Testis (tissue), 3 donors: ENCODE data around the gene CCDC47. TPM values are rescaled to one million over a fixed set of nuclear protein-coding genes. Genes with fewer than 3 reads are reported as not detected.

Experiments used
- DNase-seq: peaks from one replicate; pipeline ENCODE4 v3.0.0-alpha.2; 2019
- H3K27ac ChIP-seq, 2 donors: fragments of 200-600 bp; sonication (generic); one replicate each; pipeline ENCODE4 v1.5.1; 2019
- H3K27me3 ChIP-seq: fragments of 200-600 bp; sonication (generic); one replicate; pipeline ENCODE4 v1.5.1; 2019
- H3K36me3 ChIP-seq: fragments of 200-600 bp; sonication (generic); one replicate; pipeline ENCODE4 v1.5.1; 2017; ENCODE audit warnings: low read depth; ENCODE audit errors: missing control alignments
- H3K4me1 ChIP-seq: fragments of 200-600 bp; sonication (generic); one replicate; pipeline ENCODE4 v1.5.1; 2019
- H3K4me3 ChIP-seq, 2 donors: fragments of 200-600 bp; sonication (generic); one replicate each; pipeline ENCODE4 v1.5.1; 2017 to 2019
- H3K9me3 ChIP-seq: fragments of 200-600 bp; sonication (generic); one replicate; pipeline ENCODE4 v1.5.1; 2017
- POLR2A ChIP-seq: fragments of 450-650 bp; IDR thresholded peaks from one replicate; pipeline ENCODE4 v1.6.1; 2017; ENCODE audit warnings: antibody characterized with exemption, mild to moderate bottlenecking, moderate library complexity
- WGBS, 2 donors: methylation state at CpG; one replicate each; pipeline ENCODE4 v1.1.5; 2018; 5-methylcytosine and 5-hydroxymethylcytosine counted together
- intact Hi-C: fragments of 100-400 bp; cut with DNase I; formaldehyde crosslinking; loops from one replicate; pipeline ENCODE4 v1.15.1; 2023; ENCODE audit warnings: low total_unique reads
- polyA plus RNA-seq: library from polyadenylated mRNA; stranded (reverse); fragments of 350-450 nt; fragmentation: Illumina TruSeq; extraction: RNeasy Lipid Tissue Mini Kit (QIAGEN cat#74804); gene quantifications from one replicate; pipeline ENCODE4 v1.2.3, GENCODE V29; 2014; ENCODE audit warnings: low read depth, low replicate concordance; ENCODE audit not compliant: insufficient read depth
- total RNA-seq, 2 donors: library from RNA; depleted of rRNA; stranded (reverse); fragments of >200 nt; gene quantifications; one replicate each; pipeline ENCODE4 v1.2.3, GENCODE V29; 2016
- TF ChIP-seq, protein P1 (sequence below), 3 experiments: fragments of 450-650 bp in 2 of 3; fragments of 200-600 bp in 1 of 3; sonication (generic) in 1 of 3; IDR thresholded peaks; one replicate each; pipeline ENCODE4 v1.5.1; 2016 to 2019; ENCODE audit warnings: antibody characterized with exemption in 3 of 3, mild to moderate bottlenecking in 2 of 3, moderate library complexity in 1 of 3

The CCDC47 gene
- total and polyA plus RNA-seq, 3 donors from 2014 or later, result 52.4 to 68.0 (median 65.7) TPM

DNA sequence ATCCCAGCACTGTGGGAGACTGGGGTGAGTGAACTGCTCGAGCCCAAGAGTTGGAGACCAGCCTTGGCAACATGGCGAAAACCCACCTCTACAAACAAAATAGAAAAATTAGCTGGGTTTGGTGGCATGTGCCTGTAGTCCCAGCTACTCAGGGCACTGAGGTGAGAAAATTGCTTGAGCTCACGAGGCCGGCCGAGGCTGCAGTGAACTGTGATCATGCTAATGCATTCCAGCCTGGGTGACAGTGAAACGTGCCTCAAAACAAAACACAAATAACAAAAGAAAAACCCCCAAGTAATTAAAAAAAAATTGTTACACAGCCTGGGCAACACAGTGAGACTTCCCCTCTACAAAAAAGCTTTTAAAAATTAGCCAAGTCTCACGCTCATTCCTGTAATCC, 5.0 kb downstream of the CCDC47 start:
- Histone ChIP-seq H3K9me3 (no peaks in the 10 kb centered on the region), H3K27ac (no peak overlapping the region), H3K4me1 (peaks cover 8% of the 10 kb centered on the region), H3K36me3 (no peaks in the 10 kb centered on the region), H3K4me3 (no peak overlapping the region), H3K27me3 (no peaks in the 10 kb centered on the region)
- WGBS, 2 donors, result 79 to 84% methylated on average over 7 of the region's 7 CpGs
- TF ChIP-seq, protein P1, sequence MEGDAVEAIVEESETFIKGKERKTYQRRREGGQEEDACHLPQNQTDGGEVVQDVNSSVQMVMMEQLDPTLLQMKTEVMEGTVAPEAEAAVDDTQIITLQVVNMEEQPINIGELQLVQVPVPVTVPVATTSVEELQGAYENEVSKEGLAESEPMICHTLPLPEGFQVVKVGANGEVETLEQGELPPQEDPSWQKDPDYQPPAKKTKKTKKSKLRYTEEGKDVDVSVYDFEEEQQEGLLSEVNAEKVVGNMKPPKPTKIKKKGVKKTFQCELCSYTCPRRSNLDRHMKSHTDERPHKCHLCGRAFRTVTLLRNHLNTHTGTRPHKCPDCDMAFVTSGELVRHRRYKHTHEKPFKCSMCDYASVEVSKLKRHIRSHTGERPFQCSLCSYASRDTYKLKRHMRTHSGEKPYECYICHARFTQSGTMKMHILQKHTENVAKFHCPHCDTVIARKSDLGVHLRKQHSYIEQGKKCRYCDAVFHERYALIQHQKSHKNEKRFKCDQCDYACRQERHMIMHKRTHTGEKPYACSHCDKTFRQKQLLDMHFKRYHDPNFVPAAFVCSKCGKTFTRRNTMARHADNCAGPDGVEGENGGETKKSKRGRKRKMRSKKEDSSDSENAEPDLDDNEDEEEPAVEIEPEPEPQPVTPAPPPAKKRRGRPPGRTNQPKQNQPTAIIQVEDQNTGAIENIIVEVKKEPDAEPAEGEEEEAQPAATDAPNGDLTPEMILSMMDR (IDR thresholded peaks at IDR 0.05), result no peak
- TF ChIP-seq POLR2A, result no peak
- intact Hi-C loops, result no loop called here
- no peak for DNase-seq

DNA sequence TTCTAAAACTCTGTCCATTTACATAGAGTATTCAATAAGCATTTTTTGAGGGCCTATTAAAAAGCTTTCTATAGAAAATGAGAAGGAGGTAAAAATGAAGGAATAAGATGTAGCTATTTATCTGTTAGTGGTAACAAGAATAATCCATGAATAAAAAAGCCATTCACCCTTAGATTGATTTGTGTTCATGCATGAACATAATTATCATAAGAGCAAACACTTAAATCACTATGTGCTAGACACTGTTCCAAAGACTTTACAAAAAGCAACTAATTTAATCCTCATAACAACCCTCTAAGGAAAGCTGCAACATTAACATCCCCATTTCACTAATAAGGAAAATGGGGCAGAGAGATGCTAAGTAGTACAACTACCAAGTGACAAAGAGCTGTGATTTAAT, 6.6 kb downstream of the CCDC47 start:
- H3K36me3 ChIP-seq, result no peaks in the 10 kb centered on the region

DNA sequence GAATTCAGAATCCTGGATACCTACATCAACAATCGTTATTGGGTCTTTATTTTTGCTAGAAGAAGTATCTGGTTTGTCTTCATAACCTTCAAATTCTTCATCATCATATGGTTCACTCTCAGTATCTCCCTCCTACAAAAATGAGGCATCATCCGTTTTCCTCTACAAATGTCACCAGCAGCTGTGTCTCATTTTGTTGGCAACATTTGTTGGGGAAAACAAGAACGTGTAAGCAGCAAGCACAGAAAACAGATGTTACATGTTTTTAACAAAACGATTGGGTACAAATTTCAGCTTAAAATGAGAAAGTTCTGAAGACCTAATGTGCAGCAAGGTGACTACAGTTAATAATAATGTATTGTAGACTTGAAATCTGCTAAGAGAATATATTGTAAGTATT, 8.7 kb downstream of the CCDC47 start:
- H3K27me3 ChIP-seq, result no peaks in the 10 kb centered on the region
- no peaks in the 10 kb centered on the region for H3K9me3 ChIP-seq
- no peak overlapping the region for H3K27ac ChIP-seq
- H3K4me3 ChIP-seq, result no peak overlapping the region
- no peaks in the 10 kb centered on the region for H3K4me1 ChIP-seq
- intact Hi-C loops, result no loop called here
- TF ChIP-seq POLR2A, result no peak
- TF ChIP-seq, protein P1 (IDR thresholded peaks at IDR 0.05), result no peak
- DNase-seq, result no peak
- 71 to 72% methylated on average over 4 of the region's 4 CpGs for WGBS, 2 donors
- H3K36me3 ChIP-seq, result no peaks in the 10 kb centered on the region

More for the DNA sequence above, 6.6 kb downstream of the CCDC47 start:
- H3K9me3 ChIP-seq, result no peaks in the 10 kb centered on the region
- TF ChIP-seq, protein P1 (IDR thresholded peaks at IDR 0.05), result no peak
- no peak for TF ChIP-seq POLR2A
- no peaks in the 10 kb centered on the region for H3K27me3 ChIP-seq
- DNase-seq, result no peak
- H3K4me1 ChIP-seq, result peaks cover 4% of the 10 kb centered on the region
- no peak overlapping the region for H3K27ac ChIP-seq
- no peak overlapping the region for H3K4me3 ChIP-seq
- intact Hi-C loops, result no loop called here

DNA sequence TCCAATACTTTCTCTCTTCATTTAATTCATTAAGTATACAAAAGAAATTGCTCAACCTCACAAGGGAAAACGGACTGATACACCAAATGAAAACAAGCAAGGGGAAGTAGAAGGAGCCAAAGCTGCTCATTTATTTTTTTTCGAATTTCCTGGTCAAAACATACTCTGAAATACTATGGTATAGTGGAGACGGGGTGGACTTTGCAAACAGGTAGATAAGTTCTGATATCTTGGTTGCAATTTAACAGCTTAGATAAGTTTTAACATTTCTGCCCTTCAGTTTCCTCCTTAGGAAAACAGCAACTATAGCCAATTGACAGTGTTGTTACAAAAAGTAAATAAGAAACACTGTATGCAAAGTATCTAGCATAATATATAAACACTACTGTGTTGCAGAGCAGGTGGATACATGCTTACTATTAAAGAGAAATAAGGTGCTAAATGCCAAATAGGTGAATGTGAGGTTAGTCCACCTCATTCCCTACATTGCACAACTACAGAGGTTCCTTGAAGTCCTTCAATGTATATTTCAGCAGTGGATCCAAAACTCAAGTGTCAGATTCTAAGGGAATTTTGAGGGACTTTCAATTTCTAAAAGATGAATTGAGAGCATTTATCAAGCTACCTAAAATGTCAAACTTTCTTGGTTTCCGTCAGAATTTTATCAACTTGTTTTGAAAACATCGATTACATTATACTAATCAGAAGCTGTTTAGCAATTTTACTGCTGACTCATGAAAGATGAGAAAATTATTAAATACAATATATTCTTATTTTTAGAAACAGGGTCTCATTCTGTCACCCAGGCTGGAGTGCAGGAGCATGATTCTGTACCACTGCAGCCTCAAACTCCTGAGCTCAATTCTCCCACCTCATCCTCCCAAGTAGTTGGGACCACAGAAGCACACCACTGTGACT, 11.0 kb downstream of the CCDC47 start:
- DNase-seq, result no peak
- no peak for TF ChIP-seq POLR2A
- TF ChIP-seq, protein P1 (IDR thresholded peaks at IDR 0.05), result no peak
- no peaks in the 10 kb centered on the region for H3K36me3 ChIP-seq
- intact Hi-C loops, result no loop called here
- H3K4me1 ChIP-seq, result no peaks in the 10 kb centered on the region
- H3K27me3 ChIP-seq, result no peaks in the 10 kb centered on the region
- no peak overlapping the region for H3K4me3 ChIP-seq
- no peak overlapping the region for H3K27ac ChIP-seq
- 73 to 80% methylated on average over 5 of the region's 5 CpGs for WGBS, 2 donors
- no peaks in the 10 kb centered on the region for H3K9me3 ChIP-seq
